NB4 (cell line): ENCODE data around the gene SLC25A15.

ENCODE experiments used
- CTCF ChIP-seq: IDR thresholded peaks from one replicate; pipeline ENCODE4 v1.5.1; 2012; ENCODE audit warnings: low read depth, low read length
- MAX ChIP-seq: IDR thresholded peaks from 2 replicates; pipeline ENCODE4 v1.6.1; 2011; ENCODE audit warnings: low read depth, low read length
- POLR2A ChIP-seq: IDR thresholded peaks from 2 replicates; pipeline ENCODE4 v1.6.1; 2011; ENCODE audit warnings: mild to moderate bottlenecking; ENCODE audit not compliant: insufficient read length; ENCODE audit errors: extremely low read depth

GRCh38 chr13:40812724-40813445 lies 23.5 kb downstream of the SLC25A15 start:
- no peak for TF ChIP-seq POLR2A
- TF ChIP-seq CTCF, result no peak
- no peak for TF ChIP-seq MAX
